ENCODE measurements around the gene RALGPS1.

RALGPS1 gene

GRCh38 chr9:127149010-127149409, 234.4 kb downstream of the RALGPS1 start:
- in situ Hi-C loops (cut with MboI; ENCODE audit: low sequenced_read_pairs) = no loop called here

- in situ Hi-C loops (cut with MboI; ENCODE audit: low sequenced_read_pairs) = no loop called here
Observed at GRCh38 chr9:127149463-127150390, 235.1 kb downstream of the RALGPS1 start.

- in situ Hi-C loops (cut with MboI; ENCODE audit: low sequenced_read_pairs) = no loop called here
Observed at GRCh38 chr9:127153501-127153900, 238.9 kb downstream of the RALGPS1 start.

- in situ Hi-C loops (cut with MboI; ENCODE audit: low sequenced_read_pairs) = no loop called here
Observed at GRCh38 chr9:127154003-127154389, 239.4 kb downstream of the RALGPS1 start.

GRCh38 chr9:127154390-127155191, 240.0 kb downstream of the RALGPS1 start:
- in situ Hi-C loops (cut with MboI; ENCODE audit: low sequenced_read_pairs) = no loop called here

- in situ Hi-C loops (cut with MboI; ENCODE audit: low sequenced_read_pairs) = no loop called here
Observed at GRCh38 chr9:127155314-127155960, 240.9 kb downstream of the RALGPS1 start.

- in situ Hi-C loops (cut with MboI; ENCODE audit: low sequenced_read_pairs) = no loop called here
Observed at GRCh38 chr9:127158786-127159324, 244.3 kb downstream of the RALGPS1 start.

GRCh38 chr9:127159325-127159801, 244.8 kb downstream of the RALGPS1 start:
- in situ Hi-C loops (cut with MboI; ENCODE audit: low sequenced_read_pairs) = no loop called here

GRCh38 chr9:127159949-127160610, 245.5 kb downstream of the RALGPS1 start:
- in situ Hi-C loops (cut with MboI; ENCODE audit: low sequenced_read_pairs) = no loop called here

GRCh38 chr9:127161081-127161624, 246.6 kb downstream of the RALGPS1 start:
- in situ Hi-C loops (cut with MboI; ENCODE audit: low sequenced_read_pairs) = no loop called here

- in situ Hi-C loops (cut with MboI; ENCODE audit: low sequenced_read_pairs) = no loop called here
Observed at GRCh38 chr9:127162046-127162863, 247.7 kb downstream of the RALGPS1 start.

GRCh38 chr9:127162864-127163365, 248.3 kb downstream of the RALGPS1 start:
- in situ Hi-C loops (cut with MboI; ENCODE audit: low sequenced_read_pairs) = no loop called here

- in situ Hi-C loops (cut with MboI; ENCODE audit: low sequenced_read_pairs) = no loop called here
Observed at GRCh38 chr9:127163409-127163808, 248.8 kb downstream of the RALGPS1 start.

- in situ Hi-C loops (cut with MboI; ENCODE audit: low sequenced_read_pairs) = no loop called here
Observed at GRCh38 chr9:127165116-127165515, 250.5 kb downstream of the RALGPS1 start.

- in situ Hi-C loops (cut with MboI; ENCODE audit: low sequenced_read_pairs) = no loop called here
Observed at GRCh38 chr9:127166111-127166510, 251.5 kb downstream of the RALGPS1 start.

GRCh38 chr9:127166651-127167524, 252.3 kb downstream of the RALGPS1 start:
- in situ Hi-C loops (cut with MboI; ENCODE audit: low sequenced_read_pairs) = no loop called here

GRCh38 chr9:127167560-127168326, 253.2 kb downstream of the RALGPS1 start:
- in situ Hi-C loops (cut with MboI; ENCODE audit: low sequenced_read_pairs) = no loop called here
